Measurements from ENCODE around the gene GET4.
"Not testable (repeated sequence)": the region's sequence is repeated elsewhere in the genome, so short reads cannot be mapped to it uniquely, and the experiment has no call there.

Gene GET4

GRCh38 chr7:871900-872537 lies 4.3 kb upstream of the GET4 start:
- Histone ChIP-seq H3K79me2 (ENCODE audit: low read length) (peaks cover 3% of the 10 kb centered on the region; the same call in 1 of the 2 replicates), H3K9me3 (replicated peaks; ENCODE audit: insufficient read depth, low read length) (no peaks in the 10 kb centered on the region), H3K9ac (ENCODE audit: low read length) (no peak overlapping the region), H3K4me1 (ENCODE audit: low read length) (no peaks in the 10 kb centered on the region), H2AFZ (ENCODE audit: low read length) (no peak overlapping the region), H3K9me2 (replicated peaks; ENCODE audit: insufficient read depth, low read length) (no peaks in the 10 kb centered on the region), H3F3A (ENCODE audit: insufficient read depth, low read length) (0 out of 2 replicates have a peak, but pooled peaks cover 8% of the 10 kb centered on the region), H3K4me2 (ENCODE audit: low read depth, low read length) (no peak overlapping the region), H3K27ac (ENCODE audit: low read length) (no peak overlapping the region), H4K20me1 (ENCODE audit: insufficient read depth, low read length) (no peaks in the 10 kb centered on the region), H3K27me3 (replicated peaks; ENCODE audit: insufficient read depth, low read length) (no peaks in the 10 kb centered on the region), H3K4me3 (ENCODE audit: low read length) (no peak overlapping the region), H3K36me3 (replicated peaks; ENCODE audit: insufficient read depth, low read length) (0 out of 2 replicates have a peak, but pooled peaks cover 1% of the 10 kb centered on the region)
- DNase-seq, result no peak
- TF ChIP-seq CTCF (IDR thresholded peaks at IDR 0.05; ENCODE audit: low read length) (no peak), EZH2phosphoT487 (IDR thresholded peaks at IDR 0.05; ENCODE audit: low read length) (no peak), EZH2 (optimal IDR thresholded peaks at IDR 0.05; ENCODE audit: low read depth, low read length) (no peak)

GRCh38 chr7:872685-873084 lies 3.7 kb upstream of the GET4 start:
- H3K4me3 ChIP-seq (ENCODE audit: low read length); H3K4me1 ChIP-seq (ENCODE audit: low read length); DNase-seq; H3K27ac ChIP-seq (ENCODE audit: low read length); H3K9me3 ChIP-seq (replicated peaks; ENCODE audit: insufficient read depth, low read length); H3K36me3 ChIP-seq (replicated peaks; ENCODE audit: insufficient read depth, low read length); H3F3A ChIP-seq (ENCODE audit: insufficient read depth, low read length); H4K20me1 ChIP-seq (ENCODE audit: insufficient read depth, low read length); H3K9me2 ChIP-seq (replicated peaks; ENCODE audit: insufficient read depth, low read length); H3K9ac ChIP-seq (ENCODE audit: low read length); H2AFZ ChIP-seq (ENCODE audit: low read length); H3K79me2 ChIP-seq (ENCODE audit: low read length); H3K27me3 ChIP-seq (replicated peaks; ENCODE audit: insufficient read depth, low read length); H3K4me2 ChIP-seq (ENCODE audit: low read depth, low read length): not testable (repeated sequence)

GRCh38 chr7:873367-874002 lies 2.9 kb upstream of the GET4 start:
- H3K27ac ChIP-seq (ENCODE audit: low read length), result no peak overlapping the region
- 0 out of 2 replicates have a peak, but pooled peaks cover 8% of the 10 kb centered on the region for H3F3A ChIP-seq (ENCODE audit: insufficient read depth, low read length)
- no peaks in the 10 kb centered on the region for H3K9me3 ChIP-seq (replicated peaks; ENCODE audit: insufficient read depth, low read length)
- H3K9me2 ChIP-seq (replicated peaks; ENCODE audit: insufficient read depth, low read length), result no peaks in the 10 kb centered on the region
- H3K4me2 ChIP-seq (ENCODE audit: low read depth, low read length), result no peak overlapping the region
- H3K27me3 ChIP-seq (replicated peaks; ENCODE audit: insufficient read depth, low read length), result no peaks in the 10 kb centered on the region
- H3K4me3 ChIP-seq (ENCODE audit: low read length), result no peak overlapping the region
- no peaks in the 10 kb centered on the region for H4K20me1 ChIP-seq (ENCODE audit: insufficient read depth, low read length)
- DNase-seq, result peak; percentile 39
- H3K36me3 ChIP-seq (replicated peaks; ENCODE audit: insufficient read depth, low read length), result no peaks in the 10 kb centered on the region
- H3K79me2 ChIP-seq (ENCODE audit: low read length), result peaks cover 17% of the 10 kb centered on the region
- H2AFZ ChIP-seq (ENCODE audit: low read length), result no peak overlapping the region
- TF ChIP-seq EZH2 (optimal IDR thresholded peaks at IDR 0.05; ENCODE audit: low read depth, low read length), result no peak
- TF ChIP-seq CTCF (IDR thresholded peaks at IDR 0.05; ENCODE audit: low read length), result peak; percentile 77
- no peak for TF ChIP-seq EZH2phosphoT487 (IDR thresholded peaks at IDR 0.05; ENCODE audit: low read length)
- 0 out of 2 replicates have a peak, but pooled peaks cover 5% of the 10 kb centered on the region for H3K4me1 ChIP-seq (ENCODE audit: low read length)
- no peak overlapping the region for H3K9ac ChIP-seq (ENCODE audit: low read length)
